T-helper 17 cell (primary cell): ENCODE measurements around the gene CFAP99. TPM values are rescaled to one million over a fixed set of nuclear protein-coding genes. Genes with fewer than 3 reads are reported as not detected.
A peak's percentile ranks its signal among the peaks of the same experiment; 100 is the strongest.

Experiments
- ATAC-seq: fragments of 150-1000 bp; cut with Tn5 transposase; 2 replicates; pipeline ENCODE4 v1.10.0; 2021; ENCODE audit warnings: mild to moderate bottlenecking, moderate library complexity
- DNase-seq, 3 donors: peaks; one replicate each; pipeline versions ENCODE4 v3.0.0 to v3.0.0-alpha.2; 2020 to 2021
- H3K9me3 ChIP-seq: one replicate; pipeline ENCODE4 v1.7.0; 2013; ENCODE audit warnings: low read length, mild to moderate bottlenecking; ENCODE audit not compliant: control insufficient read depth, poor library complexity, severe bottlenecking
- H3K27ac Mint-ChIP-seq: one replicate; pipeline ENCODE4 v1.8.0; 2022; ENCODE audit warnings: mild to moderate bottlenecking, moderate library complexity, mixed read lengths
- H3K27me3 Mint-ChIP-seq: one replicate; pipeline ENCODE4 v1.8.0; 2022; ENCODE audit warnings: mixed read lengths
- H3K36me3 Mint-ChIP-seq: one replicate; pipeline ENCODE4 v1.8.0; 2022; ENCODE audit warnings: low read depth, mixed read lengths
- H3K4me1 Mint-ChIP-seq: one replicate; pipeline ENCODE4 v1.8.0; 2022; ENCODE audit warnings: mild to moderate bottlenecking, mixed read lengths
- H3K4me3 Mint-ChIP-seq: one replicate; pipeline ENCODE4 v1.8.0; 2022; ENCODE audit warnings: mild to moderate bottlenecking, moderate library complexity, mixed read lengths
- total RNA-seq, 4 donors: library from RNA in 2 of 4; stranded (reverse) in 2 of 4; gene quantifications; one replicate each; pipeline ENCODE4 v1.2.3 and lab custom pipeline; 2022 to 2026

The CFAP99 gene
- total RNA-seq, 2 donors from 2014 or later: 0.32 to 0.63 TPM

DNA sequence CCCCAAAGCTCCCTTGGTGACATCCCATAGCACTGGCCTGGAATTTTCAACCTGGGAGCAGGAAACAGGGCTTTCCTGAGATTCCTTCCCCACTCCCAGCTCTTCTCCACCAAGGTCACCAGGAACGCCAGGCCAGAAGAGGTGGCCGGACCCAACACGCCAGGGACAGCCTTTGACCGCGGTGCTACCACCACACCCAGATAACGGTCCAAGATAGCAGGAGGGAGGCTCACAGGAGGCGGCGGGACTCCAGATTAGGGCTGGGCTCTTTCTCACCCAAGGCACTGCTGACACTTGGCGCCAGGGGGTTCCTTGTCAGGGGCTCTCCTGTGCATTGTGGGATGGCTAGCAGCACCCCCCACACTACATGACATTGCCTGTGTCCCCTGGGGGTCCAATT lies 23.2 kb upstream of the CFAP99 start:
- ATAC-seq (no peak), DNase-seq (no peak)
- H3K4me3 Mint-ChIP-seq: no peak overlapping the region
- peaks cover 50% of the 10 kb centered on the region for H3K4me1 Mint-ChIP-seq
- no peaks in the 10 kb centered on the region for H3K9me3 ChIP-seq
- no peaks in the 10 kb centered on the region for H3K36me3 Mint-ChIP-seq
- no peaks in the 10 kb centered on the region for H3K27me3 Mint-ChIP-seq
- H3K27ac Mint-ChIP-seq: peak overlapping the region; percentile 60

DNA sequence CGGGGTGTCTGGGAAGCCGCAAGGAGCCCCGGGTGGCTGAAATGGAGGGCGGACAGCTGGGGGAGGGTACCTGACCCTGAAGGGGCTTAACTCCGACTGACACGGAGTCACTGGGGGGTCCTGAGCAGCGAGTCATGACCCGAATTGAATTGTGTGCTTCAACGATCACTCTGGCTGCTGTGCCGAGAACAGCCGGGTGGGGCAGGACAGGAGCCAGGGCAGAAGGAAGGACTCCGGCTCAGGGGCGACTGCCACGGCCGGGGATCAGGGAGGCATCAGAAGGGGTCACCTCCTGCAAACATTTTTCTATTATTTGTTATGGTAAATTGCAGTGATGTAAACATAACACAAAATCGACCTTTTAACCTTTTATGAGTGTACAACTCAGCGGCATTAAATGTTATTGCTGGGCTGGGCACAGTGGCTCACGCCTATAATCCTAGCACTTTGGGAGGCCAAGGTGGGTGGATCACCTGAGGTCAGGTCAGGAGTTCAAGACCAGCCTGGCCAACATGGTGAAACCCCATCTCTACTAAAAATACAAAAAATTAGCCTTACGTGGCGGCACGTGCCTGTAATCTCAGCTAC lies 21.9 kb upstream of the CFAP99 start:
- H3K4me1 Mint-ChIP-seq: peaks cover 56% of the 10 kb centered on the region

GRCh38 chr4:2397596-2398379 lies 21.0 kb upstream of the CFAP99 start:
- no peaks in the 10 kb centered on the region for H3K9me3 ChIP-seq
- Mint-ChIP-seq H3K27ac (no peak overlapping the region), H3K4me3 (no peak overlapping the region), H3K36me3 (no peaks in the 10 kb centered on the region), H3K27me3 (no peaks in the 10 kb centered on the region), H3K4me1 (peaks cover 58% of the 10 kb centered on the region)
- DNase-seq (no peak), ATAC-seq (no peak)

More for the DNA sequence above, 21.9 kb upstream of the CFAP99 start:
- H3K9me3 ChIP-seq: no peaks in the 10 kb centered on the region
- H3K36me3 Mint-ChIP-seq: no peaks in the 10 kb centered on the region
- ATAC-seq: no peak
- no peaks in the 10 kb centered on the region for H3K27me3 Mint-ChIP-seq
- no peak overlapping the region for H3K27ac Mint-ChIP-seq
- DNase-seq: no peak
- no peak overlapping the region for H3K4me3 Mint-ChIP-seq

GRCh38 chr4:2399216-2399615 lies 19.5 kb upstream of the CFAP99 start:
- Mint-ChIP-seq H3K4me1 (peaks cover 49% of the 10 kb centered on the region), H3K27me3 (no peaks in the 10 kb centered on the region), H3K27ac (no peak overlapping the region), H3K36me3 (no peaks in the 10 kb centered on the region), H3K4me3 (no peak overlapping the region)
- no peaks in the 10 kb centered on the region for H3K9me3 ChIP-seq
- ATAC-seq (no peak), DNase-seq (no peak)

GRCh38 chr4:2399631-2400190 lies 19.0 kb upstream of the CFAP99 start:
- Mint-ChIP-seq H3K4me3 (no peak overlapping the region), H3K4me1 (peaks cover 47% of the 10 kb centered on the region), H3K27me3 (no peaks in the 10 kb centered on the region), H3K27ac (no peak overlapping the region), H3K36me3 (no peaks in the 10 kb centered on the region)
- H3K9me3 ChIP-seq: no peaks in the 10 kb centered on the region
- DNase-seq (no peak), ATAC-seq (no peak)

DNA sequence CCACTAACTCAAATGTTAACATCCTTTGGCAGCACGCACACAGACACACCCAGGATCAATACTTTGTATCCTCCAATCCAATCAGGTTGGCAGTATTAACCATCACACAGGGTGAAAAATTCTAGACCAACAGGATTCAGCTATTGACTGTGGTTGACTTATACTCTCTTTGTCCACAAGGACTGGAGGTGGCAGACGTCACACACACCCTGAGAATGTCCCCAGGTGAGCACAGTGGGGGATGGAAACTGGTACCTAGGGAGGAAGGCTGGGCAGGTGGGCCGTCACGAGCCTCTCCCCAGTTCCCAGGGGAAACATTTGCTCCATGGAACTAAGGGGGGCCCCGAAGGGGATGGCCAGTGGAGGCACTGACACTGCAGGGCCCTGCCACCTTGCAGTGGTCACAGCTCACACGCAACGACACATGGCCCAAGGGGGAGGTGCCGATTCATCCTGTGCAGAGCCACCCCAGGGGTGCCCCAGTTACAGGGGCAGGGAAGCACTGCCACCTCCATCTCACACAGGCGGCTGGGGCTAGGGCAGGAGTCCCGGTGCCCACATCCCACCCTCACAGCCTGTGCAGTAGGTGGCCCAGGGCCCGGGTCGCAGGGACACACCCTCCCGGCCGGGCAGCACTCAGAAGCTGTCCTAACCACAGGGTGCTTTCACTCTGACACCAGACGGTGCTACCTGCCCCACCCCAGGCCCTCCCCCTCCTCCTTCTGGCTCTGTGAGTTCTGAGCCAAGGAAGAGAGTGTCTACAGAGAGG lies 17.7 kb upstream of the CFAP99 start:
- peak; percentile 39 for ATAC-seq
- Mint-ChIP-seq H3K4me1 (peaks cover 42% of the 10 kb centered on the region), H3K27ac (peak overlapping the region; percentile 70), H3K4me3 (peak overlapping the region; percentile 84), H3K27me3 (no peaks in the 10 kb centered on the region), H3K36me3 (no peaks in the 10 kb centered on the region)
- H3K9me3 ChIP-seq: no peaks in the 10 kb centered on the region
- DNase-seq: no peak

DNA sequence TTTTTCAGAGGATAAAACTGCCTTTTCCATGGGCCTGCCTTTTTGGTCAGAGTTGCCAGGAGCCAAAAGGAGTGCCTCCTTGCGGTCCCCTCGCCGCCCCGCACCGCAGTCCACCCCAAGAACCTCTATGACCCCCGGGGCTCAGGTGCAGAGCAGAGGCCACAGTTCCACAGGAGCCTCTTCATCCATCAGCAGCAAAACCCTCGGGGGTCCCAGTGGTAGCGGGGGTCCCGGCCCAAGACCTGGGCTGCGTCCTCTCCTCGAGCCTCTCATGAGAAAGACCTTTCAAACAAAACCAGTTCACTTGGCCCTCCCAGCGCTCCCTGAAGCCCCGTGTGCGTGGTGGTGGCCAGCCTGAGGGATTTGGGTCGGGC lies 17.2 kb upstream of the CFAP99 start:
- ATAC-seq: no peak
- no peaks in the 10 kb centered on the region for H3K36me3 Mint-ChIP-seq
- no peaks in the 10 kb centered on the region for H3K9me3 ChIP-seq
- H3K27ac Mint-ChIP-seq: peak overlapping the region; percentile 70
- DNase-seq: no peak
- H3K4me1 Mint-ChIP-seq: peaks cover 44% of the 10 kb centered on the region
- H3K27me3 Mint-ChIP-seq: no peaks in the 10 kb centered on the region
- peak overlapping the region; percentile 84 for H3K4me3 Mint-ChIP-seq

- H3K9me3 ChIP-seq: no peaks in the 10 kb centered on the region
- ATAC-seq: peak; percentile 59
- Mint-ChIP-seq H3K36me3 (no peaks in the 10 kb centered on the region), H3K4me1 (peaks cover 49% of the 10 kb centered on the region), H3K27ac (peak overlapping the region; percentile 70), H3K27me3 (no peaks in the 10 kb centered on the region), H3K4me3 (peak overlapping the region; percentile 84)
- DNase-seq: no peak
Observed at GRCh38 chr4:2402048-2402842, 16.5 kb upstream of the CFAP99 start.

- Mint-ChIP-seq H3K4me3 (peak overlapping the region; percentile 84), H3K4me1 (peaks cover 49% of the 10 kb centered on the region), H3K27me3 (no peaks in the 10 kb centered on the region), H3K27ac (peak overlapping the region; percentile 70), H3K36me3 (no peaks in the 10 kb centered on the region)
- no peaks in the 10 kb centered on the region for H3K9me3 ChIP-seq
- ATAC-seq (no peak), DNase-seq (no peak)
Observed at GRCh38 chr4:2402941-2403340, 15.8 kb upstream of the CFAP99 start.

GRCh38 chr4:2406406-2406805 lies 12.3 kb upstream of the CFAP99 start:
- no peak for ATAC-seq
- peaks cover 58% of the 10 kb centered on the region for H3K4me1 Mint-ChIP-seq

GRCh38 chr4:2406920-2407319 lies 11.8 kb upstream of the CFAP99 start:
- Mint-ChIP-seq H3K4me3 (no peak overlapping the region), H3K27ac (peak overlapping the region; percentile 81), H3K4me1 (peaks cover 53% of the 10 kb centered on the region), H3K36me3 (no peaks in the 10 kb centered on the region), H3K27me3 (no peaks in the 10 kb centered on the region)
- no peak for ATAC-seq
- H3K9me3 ChIP-seq: no peaks in the 10 kb centered on the region
- no peak for DNase-seq

More at GRCh38 chr4:2406406-2406805, 12.3 kb upstream of the CFAP99 start:
- H3K36me3 Mint-ChIP-seq: no peaks in the 10 kb centered on the region
- no peaks in the 10 kb centered on the region for H3K27me3 Mint-ChIP-seq
- no peaks in the 10 kb centered on the region for H3K9me3 ChIP-seq
- H3K4me3 Mint-ChIP-seq: peak overlapping the region; percentile 57
- no peak for DNase-seq
- peak overlapping the region; percentile 81 for H3K27ac Mint-ChIP-seq

DNA sequence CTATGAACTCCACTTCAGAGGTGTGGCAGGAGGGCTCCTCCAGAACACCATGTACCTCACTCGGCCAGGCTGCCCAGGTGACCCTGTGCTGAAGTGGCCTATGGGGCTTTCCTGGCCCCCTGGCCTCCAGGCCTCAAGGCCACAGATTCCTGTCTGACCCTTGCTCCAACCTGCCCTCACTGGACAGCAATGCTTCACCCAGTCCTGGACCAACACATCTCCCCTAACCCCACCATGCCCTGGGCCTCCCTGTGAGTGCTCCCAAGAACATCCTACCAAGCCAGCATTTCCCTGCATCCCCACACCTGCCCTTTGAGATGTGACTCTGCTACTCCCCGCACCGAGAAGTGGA lies 10.8 kb upstream of the CFAP99 start:
- Mint-ChIP-seq H3K27ac (peak overlapping the region; percentile 16), H3K27me3 (no peaks in the 10 kb centered on the region), H3K4me3 (no peak overlapping the region), H3K36me3 (no peaks in the 10 kb centered on the region), H3K4me1 (peaks cover 53% of the 10 kb centered on the region)
- ATAC-seq (no peak), DNase-seq (no peak)
- no peaks in the 10 kb centered on the region for H3K9me3 ChIP-seq
